ENCODE results near the gene CPVL. TPM values are rescaled to one million over a fixed set of nuclear protein-coding genes. Genes with fewer than 3 reads are reported as not detected.

The CPVL gene
- total and polyA plus RNA-seq, 4 donors, result 6.0 to 39.0 (median 12.9) TPM

- H3K4me3 ChIP-seq (ENCODE audit: low read depth in 1 of 3, low read length in 3 of 3), result no peak overlapping the region
- no peak for DNase-seq (ENCODE audit: low spot score)
- TF ChIP-seq MAX (IDR thresholded peaks at IDR 0.05) (peak; percentile 71), NR2F2 (IDR thresholded peaks at IDR 0.05) (peak; percentile 90), TAF1 (conservative IDR thresholded peaks at IDR 0.05) (no peak), RAD21 (IDR thresholded peaks at IDR 0.05) (peak in 1 of 2 donors; percentile 25), FOXA1 (IDR thresholded peaks at IDR 0.05) (no peak), YY1 (IDR thresholded peaks at IDR 0.05) (no peak), JUND (IDR thresholded peaks at IDR 0.05) (peak in 1 of 2 donors; percentile 14), REST (IDR thresholded peaks at IDR 0.05) (no peak), RXRA (IDR thresholded peaks at IDR 0.05) (peak in 1 of 2 donors; percentile 22), SP1 (IDR thresholded peaks at IDR 0.05) (peak; percentile 4), ZBTB33 (IDR thresholded peaks at IDR 0.05) (no peak)
- H3K36me3 ChIP-seq (ENCODE audit: control insufficient read depth in 4 of 4, insufficient read depth in 3 of 4, low read depth in 1 of 4, low read length in 3 of 4), result no peaks in the 10 kb centered on the region
- no peaks in the 10 kb centered on the region for H3K9me3 ChIP-seq (ENCODE audit: control insufficient read depth in 4 of 4, low read length in 3 of 4)
- peak overlapping the region; percentile 4 to 32 for H3K27ac ChIP-seq (ENCODE audit: low read depth in 1 of 2, low read length in 2 of 2)
- no peak overlapping the region for H3K9ac ChIP-seq (ENCODE audit: low read depth in 1 of 2, low read length in 2 of 2)
- no peaks in the 10 kb centered on the region for H3K4me1 ChIP-seq (ENCODE audit: control insufficient read depth in 4 of 4, insufficient read depth in 4 of 4, low read length in 3 of 4)
- no peaks in the 10 kb centered on the region for H3K27me3 ChIP-seq (ENCODE audit: control insufficient read depth in 4 of 4, insufficient read depth in 4 of 4, low read length in 3 of 4)
- WGBS, result 67% methylated on average over 9 of the region's 9 CpGs
Observed at GRCh38 chr7:29177963-29178600, 31.7 kb upstream of the CPVL start.

GRCh38 chr7:29173458-29173857 is 27.1 kb upstream of the CPVL start:
- H3K4me3 ChIP-seq (ENCODE audit: low read depth in 1 of 3, low read length in 3 of 3), result no peak overlapping the region
- no peaks in the 10 kb centered on the region for H3K36me3 ChIP-seq (ENCODE audit: control insufficient read depth in 4 of 4, insufficient read depth in 3 of 4, low read depth in 1 of 4, low read length in 3 of 4)
- WGBS, result 98% methylated on average over 3 of the region's 3 CpGs
- TF ChIP-seq HNF4A (conservative IDR thresholded peaks at IDR 0.05) (no peak), FOXA1 (IDR thresholded peaks at IDR 0.05) (no peak), CTCF (IDR thresholded peaks at IDR 0.05; ENCODE audit: low read depth, low read length, missing input control) (no peak), SP1 (IDR thresholded peaks at IDR 0.05) (no peak), EGR1 (IDR thresholded peaks at IDR 0.05; ENCODE audit: low read depth in 2 of 2) (no peak), GABPA (IDR thresholded peaks at IDR 0.05 in 1 of 2, conservative IDR thresholded peaks at IDR 0.05 in 1 of 2) (no peak), ZBTB33 (IDR thresholded peaks at IDR 0.05) (no peak), RAD21 (IDR thresholded peaks at IDR 0.05) (no peak), NR2F2 (IDR thresholded peaks at IDR 0.05) (no peak), FOXA2 (IDR thresholded peaks at IDR 0.05) (no peak), ATF3 (IDR thresholded peaks at IDR 0.05) (no peak), YY1 (IDR thresholded peaks at IDR 0.05) (no peak), RXRA (IDR thresholded peaks at IDR 0.05) (no peak), TAF1 (conservative IDR thresholded peaks at IDR 0.05) (no peak), MAX (IDR thresholded peaks at IDR 0.05) (no peak), JUND (IDR thresholded peaks at IDR 0.05) (no peak), HNF4G (IDR thresholded peaks at IDR 0.05) (no peak)
- no peaks in the 10 kb centered on the region for H3K9me3 ChIP-seq (ENCODE audit: control insufficient read depth in 4 of 4, low read length in 3 of 4)
- H3K27ac ChIP-seq (ENCODE audit: low read depth in 1 of 2, low read length in 2 of 2), result no peak overlapping the region
- DNase-seq (ENCODE audit: low spot score), result no peak
- H3K27me3 ChIP-seq (ENCODE audit: control insufficient read depth in 4 of 4, insufficient read depth in 4 of 4, low read length in 3 of 4), result no peaks in the 10 kb centered on the region
- no peaks in the 10 kb centered on the region for H3K4me1 ChIP-seq (ENCODE audit: control insufficient read depth in 4 of 4, insufficient read depth in 4 of 4, low read length in 3 of 4)
- no peak overlapping the region for H3K9ac ChIP-seq (ENCODE audit: low read depth in 1 of 2, low read length in 2 of 2)
